ENCODE data around the gene CMPK2. TPM values are rescaled to one million over a fixed set of nuclear protein-coding genes. Genes with fewer than 3 reads are reported as not detected.

Gene CMPK2
- total RNA-seq, 1 donor = 1.9 TPM

GRCh38 chr2:6880200-6880733 is 14.6 kb upstream of the CMPK2 start:
- TF ChIP-seq, protein P1, sequence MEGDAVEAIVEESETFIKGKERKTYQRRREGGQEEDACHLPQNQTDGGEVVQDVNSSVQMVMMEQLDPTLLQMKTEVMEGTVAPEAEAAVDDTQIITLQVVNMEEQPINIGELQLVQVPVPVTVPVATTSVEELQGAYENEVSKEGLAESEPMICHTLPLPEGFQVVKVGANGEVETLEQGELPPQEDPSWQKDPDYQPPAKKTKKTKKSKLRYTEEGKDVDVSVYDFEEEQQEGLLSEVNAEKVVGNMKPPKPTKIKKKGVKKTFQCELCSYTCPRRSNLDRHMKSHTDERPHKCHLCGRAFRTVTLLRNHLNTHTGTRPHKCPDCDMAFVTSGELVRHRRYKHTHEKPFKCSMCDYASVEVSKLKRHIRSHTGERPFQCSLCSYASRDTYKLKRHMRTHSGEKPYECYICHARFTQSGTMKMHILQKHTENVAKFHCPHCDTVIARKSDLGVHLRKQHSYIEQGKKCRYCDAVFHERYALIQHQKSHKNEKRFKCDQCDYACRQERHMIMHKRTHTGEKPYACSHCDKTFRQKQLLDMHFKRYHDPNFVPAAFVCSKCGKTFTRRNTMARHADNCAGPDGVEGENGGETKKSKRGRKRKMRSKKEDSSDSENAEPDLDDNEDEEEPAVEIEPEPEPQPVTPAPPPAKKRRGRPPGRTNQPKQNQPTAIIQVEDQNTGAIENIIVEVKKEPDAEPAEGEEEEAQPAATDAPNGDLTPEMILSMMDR (IDR thresholded peaks at IDR 0.05; ENCODE audit: insufficient read depth, low read length) = no peak
- no peak for DNase-seq (ENCODE audit: low read depth)
- no peak overlapping the region for H3K4me3 ChIP-seq (ENCODE audit: low read depth, low read length)

DNA sequence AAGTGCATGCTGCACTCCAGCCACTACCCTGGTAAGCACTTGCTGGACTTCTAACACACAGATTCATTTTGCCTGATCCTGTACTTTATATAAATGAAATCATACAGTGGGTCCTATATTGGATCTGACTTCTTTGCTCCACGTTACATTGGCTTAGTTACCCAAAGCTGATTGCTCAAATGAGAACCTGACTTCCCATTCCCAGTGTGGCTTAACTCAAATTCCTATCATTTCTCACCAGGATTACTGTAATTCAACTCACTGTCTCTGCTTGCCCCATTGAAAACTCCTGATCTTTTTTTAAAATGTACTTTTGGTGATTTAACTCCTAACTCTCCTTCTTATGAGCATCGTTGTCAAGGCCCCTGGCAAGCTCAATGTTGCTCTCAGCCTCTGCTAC is 13.3 kb upstream of the CMPK2 start:
- no peak for DNase-seq (ENCODE audit: low read depth)
- no peak overlapping the region for H3K4me3 ChIP-seq (ENCODE audit: low read depth, low read length)

DNA sequence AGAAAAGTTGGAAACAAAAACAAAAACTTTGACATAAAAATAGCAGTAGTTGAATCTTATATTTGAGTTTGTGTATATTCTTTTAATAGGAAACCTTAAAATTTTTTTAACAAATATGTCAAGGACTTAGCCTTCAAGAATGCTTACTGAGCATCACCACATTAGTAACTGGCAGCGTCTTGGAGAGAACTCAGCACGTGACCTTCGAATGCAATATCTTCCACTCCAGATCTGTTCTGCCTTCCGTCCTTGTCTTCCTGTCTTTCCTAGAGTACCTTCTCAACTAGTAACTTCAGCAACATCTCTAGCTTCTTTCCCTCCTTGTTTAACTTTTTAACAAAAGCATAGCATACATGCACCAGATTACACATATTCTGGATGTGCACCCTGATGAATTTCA is 12.8 kb upstream of the CMPK2 start:
- no peak overlapping the region for H3K4me3 ChIP-seq (ENCODE audit: low read depth, low read length)
- TF ChIP-seq, protein P1 (IDR thresholded peaks at IDR 0.05; ENCODE audit: insufficient read depth, low read length) = no peak
- DNase-seq (ENCODE audit: low read depth) = no peak

More for the DNA sequence above, 13.3 kb upstream of the CMPK2 start:
- TF ChIP-seq, protein P1 (IDR thresholded peaks at IDR 0.05; ENCODE audit: insufficient read depth, low read length) = no peak

GRCh38 chr2:6877402-6878304 is 11.9 kb upstream of the CMPK2 start, which contains the start of gene RSAD2:
RSAD2 (plus strand) TSS chr2:6877777; CDS start chr2:6877801, 24 bp downstream.
- H3K4me3 ChIP-seq (ENCODE audit: low read depth, low read length) = peak within 1 kb of the TSS; percentile 63
- TF ChIP-seq, protein P1 (IDR thresholded peaks at IDR 0.05; ENCODE audit: insufficient read depth, low read length) = peak; percentile 11
- DNase-seq (ENCODE audit: low read depth) = peak; percentile 54

DNA sequence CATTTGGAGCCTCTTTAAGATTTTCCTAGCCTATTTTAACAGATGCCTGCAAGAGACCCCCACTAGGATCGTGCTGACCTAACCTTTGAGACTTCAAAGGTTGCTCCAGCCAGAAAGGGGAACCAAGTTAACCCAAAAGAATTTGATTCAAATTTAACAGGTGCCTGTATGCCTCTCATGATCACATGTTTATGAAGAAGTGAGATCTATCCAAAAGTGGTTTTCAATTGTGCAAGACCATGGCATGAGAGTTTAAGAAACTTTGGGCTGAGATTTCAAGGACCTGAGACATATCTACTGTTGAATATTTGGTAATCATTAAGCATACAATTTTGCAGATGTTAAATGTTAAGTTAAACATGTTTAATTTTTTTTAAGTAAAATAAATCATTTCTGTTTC is 10.6 kb upstream of the CMPK2 start:
- TF ChIP-seq, protein P1 (IDR thresholded peaks at IDR 0.05; ENCODE audit: insufficient read depth, low read length) = no peak
- no peak for DNase-seq (ENCODE audit: low read depth)
- no peak overlapping the region for H3K4me3 ChIP-seq (ENCODE audit: low read depth, low read length)

GRCh38 chr2:6874032-6874431 is 8.3 kb upstream of the CMPK2 start:
- TF ChIP-seq, protein P1 (IDR thresholded peaks at IDR 0.05; ENCODE audit: insufficient read depth, low read length) = no peak
- no peak for DNase-seq (ENCODE audit: low read depth)
- no peak overlapping the region for H3K4me3 ChIP-seq (ENCODE audit: low read depth, low read length)

All from fibroblast of the aortic adventitia (primary cell).